Inferior parietal cortex (tissue), 1 donor: Measurements from ENCODE around the gene CCDC197.

Source experiments
- DNase-seq: peaks from one replicate; pipeline ENCODE4 v3.0.0-alpha.2; 2016; ENCODE audit errors: extremely low spot score

Gene CCDC197

DNA sequence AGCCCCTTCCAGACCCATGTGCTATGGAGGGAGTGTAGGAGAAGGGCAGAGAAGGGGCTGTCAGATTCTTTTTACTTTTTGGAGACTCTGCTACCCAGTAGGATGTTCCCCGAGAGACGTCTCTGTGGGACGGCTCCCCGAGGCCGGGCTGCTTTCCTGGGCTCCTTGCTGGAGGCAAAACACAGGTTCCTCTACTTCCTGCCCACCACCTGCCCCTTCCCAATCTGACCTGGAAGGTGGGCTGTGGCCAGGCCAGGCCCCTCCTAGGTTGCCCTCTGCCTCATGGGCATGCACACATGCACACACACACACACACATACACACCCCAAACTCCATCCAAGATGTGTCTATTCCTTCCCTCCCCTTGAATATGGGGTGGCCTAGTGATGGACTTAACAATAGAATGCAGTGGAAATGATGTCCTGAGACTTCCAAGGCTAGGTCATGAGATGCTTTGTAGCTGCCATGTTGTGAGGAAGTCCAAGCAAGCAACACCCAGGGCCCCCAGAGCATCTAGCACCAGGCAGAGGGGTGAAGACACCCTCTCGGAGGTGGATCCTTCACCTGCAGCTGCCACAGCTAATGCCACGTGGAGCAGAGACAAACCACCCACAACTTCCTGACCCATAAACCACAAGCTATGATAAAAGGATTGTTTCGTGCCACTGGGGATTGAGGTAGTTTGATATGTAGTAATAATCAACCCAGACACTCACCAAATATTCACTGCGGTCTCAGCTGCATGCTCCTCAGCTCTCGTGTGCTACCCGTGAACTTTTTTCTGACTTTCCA, 19.1 kb upstream of the CCDC197 start:
- DNase-seq: no peak

DNA sequence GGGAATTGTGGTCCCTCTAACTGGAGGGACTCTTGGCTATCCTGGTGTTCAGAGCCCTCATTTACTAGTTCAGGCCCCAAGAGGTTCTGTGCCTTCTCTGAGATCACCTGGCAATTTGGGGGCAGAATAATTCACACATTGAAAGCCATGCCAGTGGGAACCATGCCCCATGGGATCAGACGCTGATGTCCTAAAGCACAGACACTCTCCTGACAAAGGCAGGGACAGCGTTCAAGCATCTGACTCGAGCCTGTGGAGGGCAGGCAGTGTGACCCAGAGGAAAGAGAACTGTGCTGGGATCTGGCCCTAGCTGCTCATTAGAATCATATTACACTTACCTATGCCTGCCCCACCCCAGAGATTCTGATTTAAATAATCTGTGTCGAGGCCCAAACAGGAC, 18.4 kb upstream of the CCDC197 start:
- no peak for DNase-seq

DNA sequence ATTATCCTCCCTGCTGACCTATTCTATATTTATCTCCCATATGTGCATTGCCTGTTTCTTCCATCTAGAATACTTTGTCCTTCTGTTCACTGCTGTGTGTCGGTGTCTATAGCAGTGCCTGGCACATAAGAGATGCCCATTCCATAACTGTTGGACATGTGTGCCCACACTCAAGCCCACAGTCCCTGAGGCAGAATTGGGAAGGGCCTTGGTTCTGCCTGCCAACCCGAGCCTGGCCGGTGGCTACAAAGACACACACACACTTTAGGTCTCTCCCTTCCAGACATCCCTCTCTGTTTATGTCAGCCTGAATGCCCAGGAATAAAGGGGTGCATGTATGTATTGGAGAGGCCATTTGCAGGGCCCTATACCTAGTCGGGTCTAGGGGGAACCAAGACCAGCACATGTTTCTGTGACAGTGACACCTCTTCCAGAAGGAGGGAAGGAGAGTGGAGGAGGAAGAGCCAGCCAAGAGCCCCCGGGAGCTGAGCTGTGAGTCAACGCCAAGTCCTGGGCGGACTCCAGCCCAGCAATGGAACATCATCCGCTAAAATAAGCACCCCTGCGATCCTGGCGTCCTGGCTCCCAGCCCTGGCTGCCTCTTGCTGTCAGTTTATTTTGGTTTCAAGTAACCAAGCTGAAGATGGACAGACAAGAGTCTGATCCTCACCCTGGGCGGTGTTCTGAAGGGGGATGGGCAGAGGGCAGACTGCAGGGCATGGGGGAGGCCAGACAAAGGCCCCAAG, 16.5 kb upstream of the CCDC197 start:
- peak; percentile 49 for DNase-seq

DNA sequence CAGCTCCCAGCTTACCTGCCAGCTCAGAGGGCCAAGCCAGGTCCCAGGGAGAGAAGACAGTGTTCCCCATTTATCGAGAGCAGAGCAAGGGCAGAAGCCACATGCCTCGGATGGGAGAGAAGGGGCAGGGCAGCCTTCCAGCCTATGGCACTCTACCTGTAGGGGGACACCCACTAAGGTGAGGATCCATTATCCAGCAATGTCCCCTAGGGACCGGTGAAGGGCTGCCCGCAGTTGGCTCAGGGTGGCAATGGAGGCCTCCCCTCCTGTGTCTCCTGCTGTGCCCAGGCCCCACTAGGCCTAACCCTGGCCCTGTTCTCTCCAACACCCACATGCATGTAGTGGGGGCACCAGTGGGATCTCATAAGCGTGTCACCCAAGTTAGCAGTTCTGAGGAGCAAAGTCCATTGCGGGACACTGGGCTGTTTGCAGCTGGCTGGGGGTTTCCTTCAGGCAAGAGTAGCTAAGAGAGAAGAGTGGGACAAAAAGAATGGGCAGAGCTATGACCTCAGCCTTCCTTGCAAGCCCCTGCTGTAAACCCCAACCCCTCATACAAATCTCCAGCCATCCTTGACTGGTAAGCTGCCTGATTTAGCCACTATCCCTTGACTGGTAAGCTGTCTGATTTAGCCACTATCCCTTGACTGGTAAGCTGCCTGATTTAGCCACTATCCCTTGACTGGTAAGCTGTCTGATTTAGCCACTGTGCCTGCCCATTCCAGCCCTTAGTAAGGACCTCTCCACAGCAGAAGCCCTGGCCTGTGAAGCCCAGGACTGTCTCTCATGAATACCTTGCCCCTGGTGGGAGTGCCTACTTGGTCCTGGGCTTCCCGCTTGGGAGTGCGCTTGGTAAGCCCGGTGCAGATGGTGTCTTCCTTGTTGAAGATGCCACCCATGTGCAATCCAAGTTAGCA, 15.5 kb upstream of the CCDC197 start:
- DNase-seq: no peak

DNA sequence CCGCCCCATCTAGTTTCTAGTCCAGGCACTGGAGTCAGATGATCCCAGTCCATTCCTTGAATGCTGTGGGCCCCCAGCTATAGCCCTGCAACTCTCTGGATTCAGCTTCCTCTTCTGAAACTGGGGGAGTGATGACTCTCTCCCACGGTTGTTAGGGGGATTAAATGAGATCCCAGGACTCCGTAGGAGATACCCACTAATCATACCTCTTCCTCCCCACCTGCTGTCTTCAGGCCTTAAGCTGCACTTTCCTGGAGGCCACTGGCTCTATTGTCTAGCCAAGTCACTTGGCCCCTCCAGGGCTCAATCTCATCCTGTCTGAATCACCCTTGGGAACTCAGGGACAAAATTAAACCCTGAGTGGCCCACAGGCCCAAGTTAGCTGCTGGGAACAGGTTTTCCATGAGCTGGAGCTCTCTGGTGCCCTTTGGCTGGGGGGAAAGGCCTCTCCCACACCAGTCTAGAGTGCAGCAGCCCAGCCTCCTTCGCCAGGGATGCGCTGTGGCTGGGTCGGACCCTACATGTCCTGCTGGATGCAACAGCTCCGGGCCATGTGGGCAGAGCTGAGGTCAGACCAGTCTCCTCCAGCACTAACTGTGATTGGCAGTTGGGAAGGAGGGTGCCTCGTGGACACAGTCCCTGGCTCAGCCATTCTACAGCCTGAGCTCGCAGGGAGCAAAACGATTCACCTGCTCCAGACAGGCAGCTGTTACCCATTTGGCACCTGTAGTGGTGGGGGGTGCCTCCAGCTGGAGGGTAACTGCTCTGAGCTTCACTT, 14.7 kb upstream of the CCDC197 start:
- DNase-seq: no peak

DNA sequence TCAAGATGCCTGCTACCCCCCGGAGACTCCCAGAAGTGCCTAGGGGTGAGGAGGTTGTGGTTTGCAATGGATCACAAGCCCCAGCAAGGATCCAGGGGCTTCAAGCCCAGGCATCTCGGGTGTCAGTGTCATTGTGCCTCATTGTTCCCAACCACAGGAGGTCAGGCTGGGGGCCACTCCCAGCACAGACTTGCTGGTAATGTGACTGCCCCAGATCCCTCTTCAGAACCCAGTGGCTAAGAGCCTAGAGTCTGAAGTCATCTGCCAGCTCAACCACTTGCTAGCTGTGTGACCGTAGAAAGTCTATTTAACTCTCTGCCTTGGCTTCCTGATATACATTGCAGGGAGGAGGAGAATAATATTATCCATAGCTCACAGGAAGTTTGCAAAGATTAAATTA, 13.0 kb upstream of the CCDC197 start:
- no peak for DNase-seq

DNA sequence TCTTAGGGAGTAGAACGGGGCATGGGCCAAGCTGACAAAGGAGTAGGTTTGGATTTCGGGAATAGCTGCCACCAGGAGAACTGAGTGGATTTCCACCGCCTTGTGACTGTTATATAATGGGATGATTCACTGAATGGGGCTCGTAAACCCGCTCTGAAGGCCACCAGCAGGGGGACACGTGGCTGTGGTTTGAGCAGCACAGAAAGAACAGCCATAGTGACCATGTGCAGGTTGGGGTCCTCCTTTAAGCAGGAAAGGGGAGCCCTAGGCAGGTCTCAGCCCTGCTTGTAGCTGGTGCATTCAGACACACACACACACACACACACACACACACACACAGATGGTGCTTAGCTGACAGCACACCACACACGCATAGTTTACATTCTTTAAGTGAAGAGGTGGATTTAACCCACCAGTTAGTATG, 12.1 kb upstream of the CCDC197 start:
- peak; percentile 75 for DNase-seq

DNA sequence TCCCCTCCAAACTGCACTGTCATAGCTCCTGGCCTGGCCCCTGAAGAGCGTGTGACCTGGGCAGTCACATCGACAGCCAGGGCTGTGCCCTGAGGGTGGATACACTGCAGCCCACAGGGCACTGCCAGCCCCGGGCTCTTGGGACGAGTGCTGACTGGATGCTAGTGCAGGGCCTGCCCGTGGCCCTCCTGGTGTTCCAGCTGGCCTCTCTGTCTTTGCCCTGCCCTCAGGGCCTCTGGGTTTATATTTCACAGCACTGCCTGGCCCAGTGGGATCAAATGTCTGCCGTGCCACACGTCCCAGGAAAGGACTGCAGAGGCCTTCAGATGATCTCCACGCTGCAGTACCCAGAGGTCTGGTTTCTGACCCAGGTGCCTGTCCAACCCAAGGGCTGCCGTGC, 10.1 kb upstream of the CCDC197 start:
- no peak for DNase-seq

DNA sequence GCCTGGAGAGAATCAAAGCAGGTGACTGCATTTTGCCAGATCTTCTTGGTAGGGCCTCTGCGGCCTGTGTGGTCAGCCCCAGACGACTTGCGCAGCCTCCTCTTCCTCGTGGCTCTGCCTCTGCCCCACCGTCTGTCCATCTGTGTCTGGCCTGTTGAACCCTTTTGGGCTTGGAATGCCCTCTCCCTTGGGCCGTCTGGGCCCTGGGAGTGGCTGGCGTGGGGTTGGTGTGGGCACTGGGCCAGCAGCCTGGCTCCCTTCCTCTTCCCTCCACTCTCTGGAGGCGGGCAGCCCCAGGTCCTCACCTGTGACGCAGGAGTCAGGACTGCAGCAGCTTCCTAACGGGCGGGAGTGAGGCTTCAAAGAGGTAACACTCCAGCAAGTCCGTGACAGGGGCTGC, 9.7 kb upstream of the CCDC197 start:
- DNase-seq: no peak

DNA sequence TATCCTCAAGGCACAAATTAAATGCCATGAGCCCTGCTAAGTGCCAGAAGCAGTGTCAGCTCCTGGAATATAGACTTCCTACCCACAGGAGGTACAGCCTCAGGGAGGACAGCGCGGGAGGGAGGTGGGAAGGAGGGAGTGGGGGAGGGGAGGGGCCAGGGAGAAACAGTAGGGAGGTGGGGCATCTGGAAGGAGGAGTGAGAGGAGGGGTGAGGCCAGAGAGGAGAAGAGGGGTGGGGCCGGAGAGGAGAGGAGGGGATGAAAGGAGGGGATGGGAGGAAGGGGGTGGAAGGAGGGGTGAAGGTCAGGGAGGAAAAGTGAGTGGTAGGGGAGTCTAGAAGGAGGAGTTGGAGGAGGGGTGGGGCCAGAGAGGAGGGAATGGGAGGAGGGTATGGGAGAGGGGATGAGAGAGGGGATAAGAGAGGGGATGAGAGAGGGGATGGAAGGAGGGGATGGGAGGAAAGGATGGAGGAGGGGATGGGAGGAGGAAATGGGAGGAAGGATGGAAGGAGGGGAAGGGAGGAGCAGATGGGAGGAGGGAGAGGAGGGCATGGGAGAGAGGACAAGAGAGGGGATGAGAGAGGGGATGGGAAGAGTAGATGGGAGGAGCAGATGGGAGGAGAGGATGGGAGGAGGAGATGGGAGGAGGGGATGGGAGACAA, 9.2 kb upstream of the CCDC197 start:
- no peak for DNase-seq

DNA sequence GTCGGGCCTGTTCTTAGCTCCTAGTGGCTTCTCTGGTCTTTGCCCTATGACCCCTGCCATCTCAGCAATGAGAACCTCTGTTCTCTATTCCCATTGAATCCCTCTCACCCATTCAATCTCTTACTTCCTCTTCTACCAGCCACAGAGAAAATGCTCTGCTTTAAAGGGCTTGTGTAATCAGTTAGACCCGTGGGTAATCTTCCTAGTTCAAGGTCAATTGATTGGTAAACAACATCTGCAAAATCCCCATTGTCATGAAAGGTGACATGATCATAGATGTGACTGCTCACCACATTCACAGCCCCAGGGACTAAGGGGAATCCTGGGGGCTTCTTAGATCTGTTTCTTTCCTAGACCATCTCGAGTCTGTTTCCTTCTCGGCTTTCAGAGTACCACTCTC, 7.2 kb upstream of the CCDC197 start:
- no peak for DNase-seq

DNA sequence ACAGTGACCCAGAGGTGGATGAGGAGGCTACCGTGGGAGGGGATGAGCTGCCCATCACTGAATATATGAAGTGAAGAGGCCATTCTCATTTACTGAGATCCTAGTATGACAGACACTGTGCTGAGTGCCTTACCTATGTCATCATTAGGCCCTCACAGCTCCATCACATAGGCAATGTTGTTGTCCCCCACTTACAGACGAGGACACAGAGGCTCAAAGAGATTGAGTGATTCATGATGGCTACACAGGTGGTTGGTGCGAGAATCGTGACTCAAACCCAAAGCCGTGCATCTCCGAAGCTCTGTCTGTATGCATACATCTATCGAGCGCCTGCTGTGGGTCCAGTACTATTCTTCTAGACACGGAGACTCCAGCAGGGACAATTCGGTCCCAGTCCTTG, 5.9 kb upstream of the CCDC197 start:
- DNase-seq: no peak

DNA sequence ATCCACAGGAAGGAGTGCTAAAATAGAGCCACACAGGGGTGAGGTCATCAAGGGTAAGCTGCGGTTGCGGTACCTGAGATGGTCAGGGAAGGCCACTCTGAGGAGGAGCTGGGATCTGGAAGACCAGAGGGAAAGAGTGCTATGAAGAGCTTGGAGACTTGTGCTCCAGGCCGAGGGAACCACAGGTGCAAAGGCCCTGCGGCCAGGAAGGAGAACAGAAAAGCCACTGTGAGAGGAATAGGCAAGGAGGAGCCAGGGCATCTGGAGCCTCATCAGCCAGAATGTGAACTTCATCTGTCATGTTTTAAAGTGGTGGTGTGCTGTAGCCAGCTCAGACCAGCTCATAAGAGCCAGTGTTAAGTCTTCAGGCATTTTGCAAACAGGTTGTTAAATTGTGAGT, 5.5 kb upstream of the CCDC197 start:
- no peak for DNase-seq

DNA sequence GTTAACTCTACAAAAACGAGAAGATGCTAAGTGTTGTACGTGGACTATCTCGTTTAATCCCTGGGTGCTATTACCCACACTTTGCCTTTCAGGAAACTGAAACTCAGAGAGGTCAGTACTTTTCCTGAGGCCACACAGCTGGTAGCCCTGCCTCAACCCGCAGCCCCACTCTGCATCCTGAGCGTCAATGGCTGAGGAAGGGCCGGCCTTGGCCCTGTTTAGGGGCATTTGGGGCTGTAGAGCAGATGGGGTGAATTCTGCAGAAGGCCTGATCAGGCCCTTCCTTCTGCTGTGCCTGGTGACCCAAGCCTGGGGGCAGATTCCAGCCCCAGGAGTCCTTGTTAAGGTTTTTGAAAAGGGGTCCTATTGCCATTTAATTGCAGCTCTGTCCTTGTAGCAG, 3.7 kb upstream of the CCDC197 start:
- DNase-seq: no peak

DNA sequence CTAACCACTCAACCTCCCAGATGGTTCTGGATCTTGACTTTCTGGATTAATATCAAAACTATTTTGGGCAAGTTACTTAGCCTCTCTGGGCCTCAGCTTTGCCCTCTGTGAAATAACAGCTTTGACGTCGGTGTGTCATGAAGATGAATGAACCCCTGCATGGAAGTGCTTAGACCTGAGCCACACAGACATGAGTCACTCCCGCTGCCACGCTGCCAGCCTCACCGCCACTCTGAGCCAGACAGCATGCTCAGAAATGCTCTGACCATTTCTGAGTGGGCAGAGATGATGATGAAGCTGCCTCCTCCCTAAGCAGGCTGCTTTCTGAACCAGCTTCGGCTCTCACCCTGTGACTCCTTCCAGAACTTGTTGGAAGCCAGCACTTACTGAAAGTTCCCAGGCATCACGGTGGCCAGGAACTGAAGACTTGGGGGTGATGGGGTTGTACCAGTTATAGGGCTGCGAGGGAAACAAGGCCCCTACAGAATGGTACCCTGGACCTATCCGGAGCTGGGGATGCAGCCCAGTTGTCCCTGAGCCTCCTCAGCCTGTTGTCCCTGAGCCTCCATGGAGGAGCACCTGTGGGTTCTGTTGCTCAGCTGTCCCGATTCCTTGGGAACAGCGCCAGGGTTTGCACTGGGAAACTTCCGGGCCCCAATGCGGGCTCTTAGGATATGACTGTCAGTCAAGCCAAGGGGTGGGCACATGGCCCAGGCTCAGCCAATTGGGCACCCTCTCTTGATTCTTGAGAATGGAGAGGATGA, 2.0 kb upstream of the CCDC197 start:
- DNase-seq: peak; percentile 30

DNA sequence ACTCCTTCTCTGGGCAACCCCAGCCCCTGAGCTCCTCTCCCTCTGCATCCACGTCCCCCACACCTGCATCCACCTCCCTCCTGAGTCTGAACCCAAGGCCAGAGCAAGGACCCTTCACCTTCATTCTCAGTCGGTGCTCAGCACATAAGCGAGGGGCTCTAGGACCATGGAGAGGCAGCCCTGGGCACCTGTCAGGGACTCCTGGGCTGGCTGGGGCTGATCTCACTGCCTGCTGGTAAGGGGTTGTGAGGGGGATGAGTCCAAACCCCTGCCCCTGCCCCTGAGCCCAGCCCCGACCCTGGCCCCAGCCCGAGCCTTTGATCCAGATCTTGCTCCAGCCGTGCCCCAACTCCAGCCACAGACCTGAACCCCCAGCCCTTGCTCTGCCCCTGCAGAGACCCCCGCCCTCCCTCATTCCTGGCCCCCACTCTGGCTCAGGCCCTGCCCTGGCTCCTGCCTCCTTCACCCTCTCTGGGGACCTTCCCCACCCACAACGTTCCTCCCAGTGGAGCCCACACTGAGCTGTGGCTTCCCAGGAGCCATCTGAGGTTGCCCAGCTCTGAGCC, 888 bp upstream of the CCDC197 start:
- no peak for DNase-seq

DNA sequence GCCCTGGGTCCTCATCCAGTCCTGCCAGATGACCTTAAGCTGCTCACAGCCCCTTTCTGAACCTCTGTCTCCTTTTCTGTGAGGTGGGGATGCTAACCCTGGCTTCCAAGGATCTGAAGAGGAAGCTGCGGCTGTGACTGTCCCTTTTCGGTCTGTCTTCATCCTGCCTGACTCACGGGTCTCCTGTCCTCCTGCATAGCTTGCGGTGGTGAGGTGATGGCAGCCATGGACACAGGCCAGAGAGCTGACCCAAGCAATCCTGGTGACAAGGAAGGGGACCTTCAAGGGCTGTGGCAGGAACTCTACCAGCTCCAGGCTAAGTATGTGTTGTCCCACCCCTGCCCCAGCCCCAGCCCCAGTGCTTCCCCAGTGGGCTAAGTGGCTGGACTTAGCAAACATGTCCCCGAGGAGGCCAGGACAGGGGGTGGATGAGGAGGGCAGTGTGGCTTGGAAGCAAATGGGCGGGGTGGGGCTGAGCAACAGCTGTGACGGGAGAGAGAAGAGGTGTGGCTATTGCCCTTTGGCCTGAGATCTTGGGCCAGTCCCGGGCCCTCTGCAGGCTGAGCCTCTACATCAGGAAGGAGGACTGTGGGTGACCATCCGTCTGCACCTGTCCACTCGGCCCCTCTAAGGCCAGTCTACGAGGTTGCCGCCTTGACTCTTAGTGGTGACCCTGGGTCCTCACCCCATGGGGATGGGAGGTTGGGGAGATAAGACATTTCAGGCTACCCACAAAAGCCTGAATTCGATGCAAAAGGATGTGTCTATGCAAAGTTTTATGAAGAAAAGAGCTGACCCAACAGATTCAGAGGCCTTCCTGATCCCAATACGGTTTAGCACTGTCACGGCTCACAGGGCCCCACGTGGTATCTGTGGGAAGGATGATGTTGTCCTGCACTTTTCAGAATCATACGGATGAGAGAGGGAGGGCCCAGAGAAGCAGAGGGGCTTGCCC, 1.1 kb downstream of the CCDC197 start:
- no peak for DNase-seq

DNA sequence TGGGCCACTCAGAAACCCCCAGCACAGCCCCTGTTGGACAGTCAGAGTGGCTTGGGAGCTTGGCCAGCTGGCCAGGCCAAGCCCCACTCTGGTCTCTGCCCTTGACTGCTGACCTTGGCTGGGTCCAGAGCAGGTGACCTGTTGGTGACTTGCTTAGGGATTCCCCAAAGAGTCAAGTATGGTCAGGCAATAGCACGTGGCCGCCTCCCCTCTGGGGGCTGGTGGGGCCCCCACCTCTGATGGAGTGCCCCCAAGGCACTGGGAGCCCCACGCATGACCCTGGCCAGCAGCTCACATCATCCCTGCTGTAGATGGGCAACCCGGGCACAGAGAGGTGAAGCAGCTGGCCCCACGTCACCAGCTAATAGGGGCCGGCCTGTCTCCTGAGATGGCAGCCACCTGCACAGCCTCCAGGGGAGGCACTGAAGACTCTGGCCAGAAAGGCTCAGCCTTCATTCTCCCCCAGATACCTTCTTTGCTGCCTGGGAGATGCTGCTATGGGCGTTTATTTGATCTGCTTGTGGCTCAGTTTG, 1.8 kb downstream of the CCDC197 start:
- no peak for DNase-seq
